SKM-1 (cell line): ENCODE measurements around the gene PADI1.
A peak's percentile ranks its signal among the peaks of the same experiment; 100 is the strongest.

ENCODE experiments used
- DNase-seq: peaks from one replicate; lab custom pipeline; 2025; ENCODE audit not compliant: unreplicated experiment; lab: John Stamatoyannopoulos, UW

PADI1 gene

DNA sequence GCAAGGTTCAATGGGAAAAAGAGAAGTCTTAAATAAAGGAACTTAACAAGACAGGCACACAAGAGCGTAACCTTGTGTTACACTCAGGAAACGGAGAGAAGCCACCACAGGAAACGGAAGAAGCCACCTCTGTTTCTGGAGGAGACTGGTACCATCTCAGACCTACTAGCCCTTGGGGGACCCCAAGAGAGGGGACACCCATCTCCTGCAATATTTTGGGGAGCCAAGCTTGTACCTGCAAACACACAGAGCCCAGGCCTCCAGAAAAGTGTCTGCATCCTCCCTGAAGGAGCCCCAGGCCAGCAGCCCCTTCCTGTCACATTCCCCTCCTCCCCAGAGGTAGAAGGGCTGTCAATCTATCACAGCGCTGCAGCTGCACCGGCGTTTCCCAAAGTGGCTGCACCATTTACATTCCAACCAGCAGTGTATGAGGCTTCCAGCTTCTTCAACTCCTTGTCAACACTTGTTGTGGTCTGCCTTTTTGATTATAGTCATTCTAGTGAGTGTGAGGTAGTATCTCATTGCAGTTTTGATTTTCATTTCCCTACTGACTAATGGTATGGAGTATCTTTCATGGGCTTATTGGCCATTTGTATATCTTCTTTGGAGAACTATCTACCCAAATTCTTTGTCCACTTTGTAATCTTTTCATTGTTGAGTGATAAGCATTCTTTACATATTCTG lies 23.0 kb upstream of the PADI1 start:
- peak; percentile 77 for DNase-seq

DNA sequence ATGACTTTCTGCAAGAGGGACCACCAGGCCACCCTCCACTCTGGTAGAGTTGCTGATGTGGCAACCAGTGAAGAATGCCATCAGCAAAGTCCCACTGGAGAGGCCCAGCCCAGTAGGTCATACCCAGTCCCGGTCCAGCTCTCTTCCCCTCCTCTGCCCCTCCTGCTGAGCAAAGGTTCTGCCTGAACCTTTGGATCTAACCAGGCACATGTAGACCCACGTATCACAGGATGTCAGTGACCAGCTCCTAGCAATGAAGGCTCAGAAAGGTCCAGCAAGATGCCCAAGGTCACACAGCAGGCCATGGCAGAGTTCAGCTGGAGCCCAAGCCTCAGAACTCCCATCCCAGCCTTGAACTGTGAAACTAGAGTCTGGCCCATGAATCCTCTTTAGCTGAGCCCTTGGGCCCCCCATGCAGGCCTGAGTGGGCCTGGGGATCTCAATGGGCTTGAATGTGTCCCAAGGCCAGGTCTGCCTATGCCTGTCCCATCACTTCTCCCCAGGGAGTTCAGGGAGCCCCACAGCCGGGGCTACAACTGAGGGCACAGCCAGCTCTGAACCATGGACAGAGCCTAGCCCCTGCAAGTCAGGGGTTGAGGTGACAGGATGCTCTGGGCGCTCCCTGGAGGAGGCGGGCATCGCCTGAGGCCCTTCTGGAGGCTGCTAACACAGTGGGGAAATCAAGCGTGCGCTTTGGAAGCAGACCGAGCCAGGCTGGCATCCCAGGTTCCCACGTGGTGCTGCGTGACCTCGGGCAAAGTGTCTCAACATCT lies 21.4 kb upstream of the PADI1 start:
- DNase-seq = no peak

DNA sequence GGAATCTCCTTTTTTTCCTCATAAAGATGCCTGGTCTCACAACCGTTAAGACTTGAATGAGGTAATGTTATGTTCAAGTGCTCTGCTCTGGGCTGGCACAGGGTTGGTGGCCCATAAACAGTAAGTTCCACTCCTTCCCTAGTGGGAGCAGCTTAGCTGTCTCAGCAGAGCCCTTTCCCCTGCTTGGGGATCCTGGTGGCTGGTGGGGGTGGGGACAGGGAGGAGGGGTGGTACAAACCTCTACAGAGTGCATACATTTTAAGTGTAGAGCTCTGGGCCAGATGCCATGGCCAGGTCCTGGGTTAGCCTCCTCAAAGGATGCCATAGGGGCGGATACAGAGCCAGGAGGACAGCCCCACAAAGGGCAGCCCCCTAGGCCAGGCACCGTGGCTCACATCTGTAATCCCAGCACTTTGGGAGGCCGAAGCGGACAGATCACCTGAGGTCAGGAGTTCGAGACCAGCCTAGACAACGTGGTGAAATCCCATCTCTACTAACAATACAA lies 20.7 kb upstream of the PADI1 start:
- DNase-seq = no peak

DNA sequence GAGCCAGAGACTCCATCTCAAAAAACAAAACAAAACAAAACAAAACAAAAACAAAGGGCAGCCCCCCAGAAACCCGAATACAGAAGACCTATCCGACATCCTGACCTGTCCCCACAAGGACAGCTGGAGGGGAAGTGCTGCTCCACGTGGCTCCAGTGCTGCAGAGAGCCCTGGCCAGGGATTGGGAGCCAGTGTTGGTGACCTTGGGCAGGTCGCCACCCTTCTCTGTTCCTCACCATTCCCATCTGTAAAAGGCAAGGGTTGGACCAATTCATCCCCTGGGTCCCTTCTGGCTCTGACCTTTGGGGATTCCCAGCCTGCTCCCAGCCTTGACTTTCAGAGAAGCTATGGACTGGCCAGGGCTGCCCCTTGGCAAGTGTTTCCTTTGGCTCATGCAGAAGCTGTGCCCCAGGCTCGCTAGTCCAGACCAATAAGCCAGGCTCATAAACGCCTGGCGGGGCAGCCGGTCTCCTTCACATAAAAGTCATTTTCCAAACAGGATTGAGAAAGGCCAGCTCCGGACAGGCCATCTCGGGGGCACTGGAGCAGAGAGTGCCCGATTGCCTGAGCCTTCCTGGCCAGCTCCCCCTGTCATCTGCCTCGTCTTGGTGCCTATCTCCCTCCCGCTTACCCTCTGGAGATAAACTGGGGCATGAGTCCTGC lies 20.0 kb upstream of the PADI1 start:
- no peak for DNase-seq

DNA sequence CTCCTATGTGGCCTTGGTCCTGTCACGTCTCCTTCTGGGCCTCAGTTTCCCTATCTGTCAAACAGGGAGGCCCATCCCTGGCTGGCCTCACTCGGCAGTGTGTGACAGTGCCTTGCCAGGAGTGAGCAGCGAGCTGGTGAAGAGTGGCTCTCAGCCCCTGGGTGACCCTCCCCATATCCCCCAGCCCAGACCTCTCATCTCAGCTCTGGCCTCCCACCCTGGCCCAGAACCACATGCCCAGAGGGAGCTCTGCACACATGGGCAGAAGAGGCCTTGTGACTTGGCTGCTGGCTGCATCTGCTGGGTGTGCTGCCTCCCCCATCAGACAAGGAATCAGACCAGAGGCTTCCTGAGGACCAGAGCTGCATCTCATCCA lies 19.5 kb upstream of the PADI1 start:
- no peak for DNase-seq

DNA sequence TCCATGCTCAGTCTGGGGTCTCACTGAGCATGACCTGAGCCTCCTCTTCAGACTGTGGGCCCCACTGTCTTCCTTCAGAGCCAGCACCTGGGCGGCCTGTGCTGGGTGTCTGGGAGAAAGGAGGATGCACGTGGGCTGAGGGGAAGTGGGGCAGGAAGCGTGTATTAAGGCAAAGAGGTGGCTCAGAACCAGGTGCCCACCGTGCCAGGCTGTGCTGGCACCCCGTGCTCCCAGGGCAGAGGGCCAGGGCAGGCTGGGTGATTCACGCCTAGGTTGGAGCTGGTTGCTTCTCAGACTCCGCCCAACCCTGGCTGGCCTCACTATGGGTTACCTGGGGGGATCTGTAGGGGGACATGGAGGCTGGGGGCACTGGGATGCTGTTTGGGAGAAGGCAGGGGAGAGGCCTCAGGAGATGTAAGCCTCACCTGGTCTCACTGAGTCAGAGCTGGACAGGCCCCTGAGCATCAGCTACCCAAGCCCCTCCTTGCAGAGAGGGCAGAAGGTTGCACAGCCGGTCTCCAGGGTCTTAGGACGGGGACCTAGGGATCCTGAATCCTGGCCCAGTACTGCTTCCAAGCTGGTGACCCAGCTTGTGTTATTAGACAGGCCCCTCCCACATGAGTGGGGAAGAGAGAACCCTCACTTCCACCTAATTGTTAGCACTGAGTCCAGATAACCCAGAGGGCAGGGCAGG lies 18.6 kb upstream of the PADI1 start:
- no peak for DNase-seq

DNA sequence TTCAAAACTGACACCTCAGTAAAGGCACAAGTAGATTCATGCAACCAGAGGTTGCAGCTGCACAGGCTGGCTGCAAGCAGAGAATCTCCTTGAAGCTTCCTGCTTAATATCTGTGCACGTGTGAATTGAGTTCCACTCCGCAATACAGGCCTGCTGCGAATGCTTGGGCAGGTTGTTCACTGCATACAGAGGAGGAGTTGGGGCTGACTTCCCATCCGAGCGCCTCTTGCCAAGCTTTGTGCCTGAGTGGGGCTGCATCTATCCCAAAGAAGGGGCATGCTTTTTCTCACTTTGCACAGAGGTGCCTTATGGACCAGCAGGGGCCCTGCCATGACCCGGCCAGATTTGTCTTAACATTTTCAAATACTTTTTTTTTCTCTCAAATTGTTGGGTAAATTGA lies 17.9 kb upstream of the PADI1 start:
- DNase-seq = no peak

DNA sequence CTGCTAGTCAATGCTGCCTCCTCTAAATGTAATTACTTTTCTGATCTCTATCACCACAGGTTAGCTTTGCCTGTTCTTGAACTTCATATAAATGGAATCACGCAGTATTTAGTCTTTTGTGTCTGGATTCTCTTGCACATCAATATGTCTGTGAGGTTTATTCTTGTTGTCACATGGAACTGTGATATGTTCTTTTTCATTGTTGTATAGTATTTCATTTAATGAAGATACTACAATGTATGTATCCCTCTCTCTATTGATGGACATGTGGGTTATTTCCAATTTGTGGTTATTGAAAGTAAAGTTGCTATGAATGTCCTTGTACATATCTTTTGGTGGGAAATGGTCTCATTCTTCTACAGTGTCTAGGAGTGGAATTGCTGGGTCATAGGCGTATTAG lies 16.7 kb upstream of the PADI1 start:
- DNase-seq = no peak

DNA sequence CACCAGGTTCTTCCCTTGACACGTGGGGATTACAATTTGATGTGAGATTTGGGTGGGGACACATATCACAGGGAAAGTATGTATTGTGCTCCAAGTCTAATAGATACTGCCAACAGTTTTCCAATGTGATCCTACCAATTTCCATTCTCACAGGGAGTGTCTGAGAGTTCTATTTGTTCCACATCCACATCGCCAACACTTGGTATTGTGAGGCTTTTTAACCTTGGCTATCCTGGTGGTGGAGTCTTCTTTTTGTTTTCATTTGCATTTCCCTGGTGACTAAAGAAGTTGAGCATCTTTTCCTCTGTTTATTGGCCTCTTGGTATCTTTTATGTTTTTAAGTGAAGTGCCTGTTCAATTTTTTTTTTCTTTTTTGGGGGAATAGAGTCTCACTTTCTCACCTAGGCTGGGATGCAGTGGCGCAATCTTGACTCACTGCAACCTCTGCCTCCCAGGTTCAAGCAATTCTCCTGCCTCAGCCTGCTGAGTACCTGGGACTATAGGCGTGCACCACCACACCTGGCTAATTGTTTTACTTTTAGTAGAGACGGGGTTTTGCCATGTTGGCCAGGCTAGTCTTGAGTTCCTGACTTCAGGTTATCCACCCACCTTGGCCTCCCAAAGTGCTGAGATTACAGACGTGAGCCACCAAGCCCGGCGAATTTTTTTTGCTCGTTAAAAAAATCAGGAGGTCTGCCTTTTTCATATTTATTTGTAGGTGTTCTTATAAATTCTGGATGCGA lies 15.9 kb upstream of the PADI1 start:
- no peak for DNase-seq

DNA sequence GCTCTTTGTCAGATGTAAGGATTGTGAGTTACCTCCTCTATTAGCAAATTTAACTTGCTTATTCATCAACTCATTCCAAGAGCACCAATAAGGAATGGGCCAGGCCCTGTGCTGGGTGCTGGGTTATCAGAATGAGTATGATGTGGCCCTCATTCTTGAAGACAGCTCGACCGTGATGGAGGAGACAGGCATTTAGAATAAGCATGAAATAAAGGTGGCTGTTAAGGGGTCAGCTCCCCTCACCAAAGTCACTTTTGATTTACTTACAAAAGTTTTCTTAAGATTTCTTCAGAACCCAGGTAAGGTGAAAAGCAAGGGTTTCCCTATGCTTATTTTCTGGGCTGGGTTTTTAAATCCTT lies 15.3 kb upstream of the PADI1 start:
- DNase-seq = no peak

DNA sequence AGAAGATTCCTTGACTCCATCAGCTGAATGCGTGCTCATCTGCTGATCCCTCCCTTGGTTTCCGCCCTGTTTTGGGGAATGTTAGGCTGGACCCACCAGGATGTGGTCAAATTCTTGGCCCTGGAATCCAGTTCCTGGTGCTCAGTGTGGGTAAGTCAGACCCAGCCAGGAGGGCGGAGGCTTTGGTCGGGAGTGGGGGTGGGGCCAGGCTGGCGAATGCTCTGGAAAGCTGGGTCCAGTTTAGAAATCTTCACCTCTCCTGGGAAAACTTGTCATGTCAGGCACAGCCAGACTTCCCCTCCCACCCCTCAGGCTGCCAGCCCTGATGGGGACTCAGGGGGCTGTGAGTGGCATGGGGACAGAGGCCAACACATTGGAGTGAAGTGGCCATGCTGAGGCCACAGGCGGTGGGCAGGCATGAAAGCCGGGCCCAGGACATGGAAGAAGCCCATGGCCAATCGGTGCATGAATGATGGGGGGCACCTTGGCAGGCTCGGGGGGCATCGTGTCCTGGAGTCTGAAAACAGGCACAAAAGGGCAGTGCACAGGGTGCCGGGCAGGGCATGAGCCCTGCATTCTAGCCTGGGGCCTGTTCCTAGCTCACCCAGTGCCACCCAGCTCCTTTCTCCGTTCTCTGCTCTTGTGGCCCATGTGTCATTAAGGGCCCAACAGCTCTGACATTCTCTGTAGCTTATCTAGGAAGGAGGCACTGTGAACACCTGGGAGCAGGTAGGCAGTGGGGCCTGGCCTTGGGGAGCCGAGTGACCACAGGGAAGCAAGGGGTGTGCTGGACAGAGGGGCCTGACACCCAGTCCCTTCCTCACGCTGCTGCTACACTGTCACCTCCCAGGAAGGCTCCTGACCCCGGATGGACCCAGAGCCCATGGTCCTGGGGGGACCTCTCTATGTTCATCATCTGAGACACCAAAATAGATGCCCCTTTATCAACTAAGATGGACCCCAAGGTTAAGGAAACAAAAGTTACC lies 14.6 kb upstream of the PADI1 start:
- no peak for DNase-seq

DNA sequence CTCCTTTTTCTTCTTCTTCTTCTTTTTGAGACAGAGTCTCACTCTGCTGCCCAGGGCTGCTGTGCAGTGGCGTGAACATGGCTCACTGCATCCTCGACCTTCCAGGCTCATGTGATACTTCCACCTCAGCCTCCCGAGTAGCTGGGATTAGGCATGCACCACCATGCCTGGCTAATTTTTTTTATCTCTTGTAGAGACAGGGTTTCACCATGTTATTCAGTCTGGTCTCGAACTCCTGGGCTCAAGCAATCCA lies 13.0 kb upstream of the PADI1 start:
- DNase-seq = no peak

DNA sequence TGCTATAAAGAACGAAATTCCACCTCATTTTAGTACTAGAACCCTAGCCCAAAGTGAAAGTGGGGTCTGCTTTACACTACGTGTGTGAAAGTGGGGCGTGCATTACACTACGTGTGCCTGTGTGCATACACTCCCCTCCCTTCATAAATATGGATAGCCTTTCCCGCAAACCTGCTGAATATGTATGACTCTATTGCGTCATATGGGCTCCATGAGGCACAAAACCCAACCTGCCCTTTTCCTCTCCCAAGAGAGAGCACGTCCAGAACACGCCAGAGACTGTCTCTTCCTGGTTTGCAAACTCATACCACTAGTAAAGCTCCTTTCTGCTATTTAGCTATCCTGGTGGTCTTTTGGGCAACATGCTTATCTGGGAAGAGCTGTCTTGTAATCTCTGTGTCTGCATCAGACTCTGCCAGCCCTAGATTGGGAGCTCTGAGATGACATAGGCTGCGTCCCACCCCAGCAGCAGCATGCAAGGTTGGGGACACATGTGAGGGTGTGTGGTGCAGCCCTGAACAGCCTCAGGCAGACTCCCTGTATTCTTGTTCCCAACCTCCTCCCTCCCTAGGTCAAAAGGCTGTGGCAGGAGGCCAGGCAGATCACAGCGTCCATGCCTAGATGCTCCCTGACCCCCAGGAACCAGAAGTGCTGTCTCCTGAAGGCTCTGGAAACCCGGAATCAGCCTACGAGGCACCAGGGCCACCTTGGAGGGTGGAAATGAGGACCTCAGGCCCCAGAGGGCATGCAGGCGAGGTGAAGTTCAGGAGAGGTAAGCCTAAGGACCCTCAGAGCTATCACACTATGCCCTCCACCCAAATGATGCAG lies 12.3 kb upstream of the PADI1 start:
- no peak for DNase-seq

DNA sequence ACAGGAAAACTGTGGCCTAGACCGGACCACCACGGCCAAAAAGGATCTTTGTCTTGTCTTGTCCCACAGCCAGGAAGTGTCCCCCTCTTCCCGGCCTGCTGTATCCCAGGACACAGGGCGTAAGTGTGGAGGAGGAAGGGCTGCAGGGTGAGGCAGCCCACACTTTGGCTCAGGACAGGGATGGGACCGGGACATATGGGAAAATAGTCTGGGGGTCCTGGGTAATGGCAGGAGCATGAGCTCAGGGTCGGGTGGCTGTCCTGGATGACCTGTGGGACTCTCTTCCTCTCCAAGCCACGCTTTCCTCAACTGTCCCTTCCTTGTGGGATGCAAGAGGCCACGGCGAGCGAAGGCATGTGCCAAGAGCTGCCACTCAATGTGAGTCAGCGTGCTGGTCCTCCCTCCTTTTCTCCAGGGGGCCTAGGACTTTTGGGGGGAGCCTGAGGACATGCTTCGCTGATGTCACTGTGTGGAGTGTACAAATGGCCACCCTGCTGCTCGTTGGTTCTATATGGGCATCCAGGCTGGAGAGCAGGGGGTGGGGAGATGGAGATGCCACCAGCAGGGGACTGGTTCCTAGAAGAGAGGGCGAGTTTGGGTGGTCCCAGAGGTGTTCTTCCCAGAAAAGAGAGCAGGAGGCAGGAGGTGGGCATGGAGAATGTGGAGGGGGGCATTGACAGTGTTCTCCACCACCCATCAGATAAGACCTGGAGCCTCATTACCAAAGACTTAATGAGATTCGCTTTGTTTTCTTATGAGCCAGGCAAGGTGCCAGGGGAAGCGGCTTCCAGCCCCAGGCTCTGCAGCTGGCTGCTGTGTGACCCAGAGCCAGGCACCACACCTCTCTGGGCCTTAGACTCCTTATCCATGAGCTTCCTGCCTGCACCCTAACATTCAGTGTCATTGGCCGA lies 11.5 kb upstream of the PADI1 start:
- DNase-seq = no peak

DNA sequence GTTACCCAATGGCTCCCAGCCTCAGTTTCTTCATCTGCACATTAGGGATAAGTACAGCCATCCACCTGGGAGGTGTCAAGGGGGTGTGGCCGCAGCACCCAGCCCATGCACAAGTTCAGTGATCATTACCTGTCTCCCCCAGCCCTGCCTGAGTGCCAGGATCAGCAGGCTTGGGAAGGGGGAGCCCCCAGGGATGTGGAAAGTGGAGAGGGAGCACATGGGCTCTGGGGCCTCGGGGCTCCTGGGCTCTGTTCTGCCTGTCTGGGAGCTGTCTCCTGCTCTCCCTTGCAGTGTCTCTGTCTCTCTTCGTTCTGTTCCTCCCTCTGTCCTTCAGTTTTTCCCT lies 10.8 kb upstream of the PADI1 start:
- DNase-seq = no peak

DNA sequence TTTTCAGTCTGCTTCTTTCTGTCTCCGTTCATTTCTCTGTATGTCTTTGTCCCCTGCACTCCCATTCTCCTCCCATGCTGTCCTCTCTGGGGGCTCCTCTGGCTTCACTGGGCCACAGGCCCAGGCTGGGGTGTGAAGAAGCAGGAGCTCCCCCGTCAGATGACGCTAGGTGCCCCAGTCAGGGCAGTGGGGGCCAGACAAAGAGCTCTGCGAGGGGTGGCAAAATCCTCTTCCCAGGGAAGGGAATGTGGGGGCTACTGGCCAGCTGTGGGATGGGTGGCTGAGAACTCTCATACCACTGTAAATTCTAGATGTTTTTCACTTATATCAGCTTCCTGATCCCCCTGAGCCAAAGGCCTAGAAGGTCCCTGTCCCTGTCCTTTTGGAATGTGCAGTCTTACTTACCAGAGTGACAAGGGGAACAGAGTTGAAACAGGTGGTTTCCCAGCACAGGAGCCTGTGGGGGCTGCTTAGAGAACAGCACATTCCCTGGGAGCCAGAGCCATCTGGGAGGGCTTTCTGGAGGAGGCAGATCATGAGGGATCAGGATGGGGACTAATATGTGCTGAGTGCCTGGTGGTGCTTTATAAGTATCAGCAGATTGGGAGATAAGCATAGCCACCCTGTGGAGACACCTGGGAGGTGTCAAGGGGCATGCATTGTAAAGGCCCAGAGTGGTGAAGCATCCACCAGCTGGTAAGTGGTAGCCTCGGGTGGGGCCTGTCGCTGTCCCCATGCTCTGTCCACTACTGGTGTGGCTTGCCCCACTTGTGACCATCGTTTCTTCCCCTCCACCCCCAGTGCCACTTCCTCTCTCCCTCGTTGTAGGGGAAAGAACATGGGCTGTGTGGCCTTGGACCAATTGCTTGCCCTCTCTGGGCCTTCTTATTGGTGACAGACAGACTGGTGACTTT lies 10.1 kb upstream of the PADI1 start:
- DNase-seq = no peak

DNA sequence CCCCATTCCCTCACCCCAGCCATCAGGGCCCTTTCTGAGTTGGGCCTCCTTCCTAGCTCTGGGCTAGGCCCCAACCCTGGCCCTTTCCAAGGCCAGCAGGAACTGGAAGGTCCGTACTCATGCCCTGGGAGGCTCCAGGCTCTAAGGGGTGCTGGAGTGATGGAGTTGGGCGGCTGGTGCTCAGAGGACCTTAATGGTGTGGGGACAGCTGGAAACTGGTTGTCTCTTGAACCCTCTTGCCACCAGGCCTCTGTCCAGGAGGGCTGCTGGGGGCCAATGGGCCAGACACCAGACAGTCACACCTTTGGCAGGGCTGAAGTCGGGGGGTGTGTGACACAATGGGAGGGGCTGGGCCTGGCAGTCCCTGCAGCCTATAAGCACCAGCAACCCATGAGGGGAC lies 9.2 kb upstream of the PADI1 start:
- DNase-seq = no peak
